Suprapubic skin (tissue), 4 donors: ENCODE results near the gene SYNGR3. TPM values are rescaled to one million over a fixed set of nuclear protein-coding genes. Genes with fewer than 3 reads are reported as not detected.

Experiments used
- DNase-seq, 2 donors: peaks; one replicate each; pipeline ENCODE4 v3.0.0-alpha.2; 2019; ENCODE audit warnings: low spot score in 2 of 2
- H3K27ac ChIP-seq: fragments of 200-600 bp; sonication (generic); one replicate; pipeline ENCODE4 v1.5.1; 2019
- H3K27me3 ChIP-seq: fragments of 200-600 bp; sonication (generic); one replicate; pipeline ENCODE4 v1.5.1; 2019
- H3K36me3 ChIP-seq: fragments of 200-600 bp; sonication (generic); one replicate; pipeline ENCODE4 v1.5.1; 2019
- H3K4me1 ChIP-seq: fragments of 200-600 bp; sonication (generic); one replicate; pipeline ENCODE4 v1.5.1; 2019
- H3K4me3 ChIP-seq: fragments of 200-600 bp; sonication (generic); one replicate; pipeline ENCODE4 v1.5.1; 2019; ENCODE audit warnings: mild to moderate bottlenecking
- H3K9me3 ChIP-seq: fragments of 200-600 bp; sonication (generic); one replicate; pipeline ENCODE4 v1.5.1; 2019
- CTCF ChIP-seq, 2 donors: fragments of 200-600 bp in 1 of 2; fragments of 450-650 bp in 1 of 2; sonication (generic) in 1 of 2; IDR thresholded peaks; one replicate each; pipeline ENCODE4 v1.5.1; 2016 to 2019; ENCODE audit warnings: antibody characterized with exemption in 2 of 2, mild to moderate bottlenecking in 1 of 2, moderate library complexity in 1 of 2
- EP300 ChIP-seq: sonication (generic); formaldehyde crosslinking; IDR thresholded peaks from one replicate; pipeline ENCODE4 v1.6.1; 2017; ENCODE audit warnings: antibody characterized with exemption
- POLR2A ChIP-seq, 2 donors: fragments of 450-650 bp; IDR thresholded peaks; one replicate each; pipeline ENCODE4 v1.6.1; 2017; ENCODE audit warnings: antibody characterized with exemption in 2 of 2, mild to moderate bottlenecking in 2 of 2, moderate library complexity in 2 of 2
- POLR2AphosphoS5 ChIP-seq, 3 donors: sonication (generic); formaldehyde crosslinking; IDR thresholded peaks; one replicate each; pipeline ENCODE4 v1.6.1; 2017; ENCODE audit warnings: antibody characterized with exemption in 3 of 3
- WGBS: methylation state at CpG from one replicate; pipeline ENCODE4 v1.1.5; 2018; 5-methylcytosine and 5-hydroxymethylcytosine counted together
- total RNA-seq, 4 donors: library from RNA; depleted of rRNA; stranded (reverse); fragments of >200 nt; gene quantifications; one replicate each; pipeline ENCODE4 v1.1.0, GENCODE V29; 2016

SYNGR3 gene
- total RNA-seq, 4 donors from 2014 or later, result 0.42 to 1.7 (median 0.60) TPM; not detected in 1

GRCh38 chr16:2015117-2015946, 25.6 kb downstream of the SYNGR3 start:
- peak overlapping the region; percentile 25 for H3K27ac ChIP-seq

GRCh38 chr16:2015947-2016208, 26.1 kb downstream of the SYNGR3 start:
- no peaks in the 10 kb centered on the region for H3K36me3 ChIP-seq
- TF ChIP-seq EP300, result no peak
- no peak for TF ChIP-seq CTCF (IDR thresholded peaks at IDR 0.05)
- no peak for TF ChIP-seq POLR2A (IDR thresholded peaks at IDR 0.05)
- no peak for TF ChIP-seq POLR2AphosphoS5 (IDR thresholded peaks at IDR 0.05)
- peaks cover 24% of the 10 kb centered on the region for H3K27me3 ChIP-seq
- 80% methylated on average over 7 of the region's 7 CpGs for WGBS
- H3K4me3 ChIP-seq, result no peak overlapping the region
- no peaks in the 10 kb centered on the region for H3K9me3 ChIP-seq
- no peak for DNase-seq
- H3K27ac ChIP-seq, result peak overlapping the region; percentile 25
- peaks cover 29% of the 10 kb centered on the region for H3K4me1 ChIP-seq

More at GRCh38 chr16:2015117-2015946, 25.6 kb downstream of the SYNGR3 start:
- TF ChIP-seq CTCF (IDR thresholded peaks at IDR 0.05), result no peak
- no peak for TF ChIP-seq EP300
- TF ChIP-seq POLR2AphosphoS5 (IDR thresholded peaks at IDR 0.05), result no peak
- no peak for TF ChIP-seq POLR2A (IDR thresholded peaks at IDR 0.05)
- Histone ChIP-seq H3K4me3 (no peak overlapping the region), H3K9me3 (no peaks in the 10 kb centered on the region), H3K4me1 (peaks cover 29% of the 10 kb centered on the region), H3K36me3 (no peaks in the 10 kb centered on the region), H3K27me3 (peaks cover 18% of the 10 kb centered on the region)
- 60% methylated on average over 24 of the region's 24 CpGs for WGBS
- no peak for DNase-seq

GRCh38 chr16:2016407-2016922, 26.7 kb downstream of the SYNGR3 start:
- Histone ChIP-seq H3K27me3 (peaks cover 30% of the 10 kb centered on the region), H3K36me3 (no peaks in the 10 kb centered on the region), H3K4me1 (peaks cover 29% of the 10 kb centered on the region), H3K27ac (no peak overlapping the region), H3K9me3 (no peaks in the 10 kb centered on the region), H3K4me3 (no peak overlapping the region)
- DNase-seq, result no peak
- WGBS, result 49% methylated on average over 6 of the region's 13 CpGs
- no peak for TF ChIP-seq POLR2A (IDR thresholded peaks at IDR 0.05)
- no peak for TF ChIP-seq CTCF (IDR thresholded peaks at IDR 0.05)
- no peak for TF ChIP-seq EP300
- TF ChIP-seq POLR2AphosphoS5 (IDR thresholded peaks at IDR 0.05), result no peak

- H3K27ac ChIP-seq, result no peak within 1 kb of the TSS
- H3K36me3 ChIP-seq, result no peaks in the 10 kb centered on the region
- peaks cover 47% of the 10 kb centered on the region for H3K4me1 ChIP-seq
- 3% methylated on average over 9 of the region's 33 CpGs for WGBS
- H3K9me3 ChIP-seq, result no peaks in the 10 kb centered on the region
- peaks cover 34% of the 10 kb centered on the region for H3K27me3 ChIP-seq
- peak within 1 kb of the TSS; percentile 13 for H3K4me3 ChIP-seq
- DNase-seq, result no peak
- TF ChIP-seq CTCF (IDR thresholded peaks at IDR 0.05), result no peak
- TF ChIP-seq EP300, result no peak
- no peak for TF ChIP-seq POLR2A (IDR thresholded peaks at IDR 0.05)
- no peak for TF ChIP-seq POLR2AphosphoS5 (IDR thresholded peaks at IDR 0.05)
These were observed 29.7 kb downstream of the SYNGR3 start, which contains the start of gene NPW for GRCh38 chr16:2019518-2019920. Gene NPW, plus strand, starts transcription at chr16:2019785.
